ENCODE data around the gene RPTOR. TPM values are rescaled to one million over a fixed set of nuclear protein-coding genes. Genes with fewer than 3 reads are reported as not detected.

The RPTOR gene
- total RNA-seq, 4 donors from 2014 or later, result 47.6 to 56.9 (median 55.4) TPM

- intact Hi-C loops (cut with DNase I; ENCODE audit: low total_unique reads) (no loop called here), in situ Hi-C loops (cut with MboI; ENCODE audit: low sequenced_read_pairs in 4 of 4) (no loop called here)
- no peaks in the 10 kb centered on the region for H3K27me3 ChIP-seq
- no peaks in the 10 kb centered on the region for H3K9me3 ChIP-seq
- ATAC-seq, result no peak
- TF ChIP-seq CTCF (IDR thresholded peaks at IDR 0.05 in 4 of 5, conservative IDR thresholded peaks at IDR 0.05 in 1 of 5) (no peak), POLR2A (IDR thresholded peaks at IDR 0.05) (no peak)
- peaks cover 8 to 10% of the 10 kb centered on the region in 2 donors for H3K4me1 ChIP-seq
- H3K27ac ChIP-seq, result peak overlapping the region in 1 of 4 donors; percentile 0
- DNase-seq, result no peak
- no peaks in the 10 kb centered on the region for H3K36me3 ChIP-seq
- no peak overlapping the region for H3K4me3 ChIP-seq
Measured at GRCh38 chr17:80591788-80592187, 47.1 kb downstream of the RPTOR start.

- in situ Hi-C loops (cut with MboI; ENCODE audit: low sequenced_read_pairs in 4 of 4) (no loop called here), intact Hi-C loops (cut with DNase I; ENCODE audit: low total_unique reads) (no loop called here)
- peaks cover 12 to 14% of the 10 kb centered on the region in 2 donors for H3K4me1 ChIP-seq
- H3K36me3 ChIP-seq, result no peaks in the 10 kb centered on the region
- H3K27me3 ChIP-seq, result no peaks in the 10 kb centered on the region
- no peak for ATAC-seq
- H3K9me3 ChIP-seq, result no peaks in the 10 kb centered on the region
- no peak for DNase-seq
- H3K4me3 ChIP-seq, result no peak overlapping the region
- no peak for TF ChIP-seq POLR2A (IDR thresholded peaks at IDR 0.05)
- no peak for TF ChIP-seq CTCF (IDR thresholded peaks at IDR 0.05 in 4 of 5, conservative IDR thresholded peaks at IDR 0.05 in 1 of 5)
- peak overlapping the region in 1 of 4 donors; percentile 0 for H3K27ac ChIP-seq
Measured at GRCh38 chr17:80592243-80592642, 47.6 kb downstream of the RPTOR start.

DNA sequence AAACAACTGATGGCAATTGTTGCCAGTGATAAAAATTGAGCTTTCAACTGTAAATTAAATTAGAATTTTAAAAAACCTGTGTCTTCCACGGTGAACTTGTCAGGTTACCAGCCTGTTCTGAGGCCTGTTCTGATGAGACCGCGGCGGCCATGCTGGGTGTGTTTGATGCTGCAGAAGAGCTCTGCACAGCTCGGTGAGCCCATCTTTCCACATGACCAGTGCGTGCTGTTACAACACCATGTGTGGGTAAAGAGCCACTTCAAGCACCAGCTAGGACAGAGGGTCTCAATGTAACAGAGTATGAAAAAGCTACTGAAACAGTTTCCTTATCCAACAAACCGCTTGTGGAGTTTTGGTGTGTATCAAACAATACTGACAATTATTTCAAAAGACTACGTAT lies 48.5 kb downstream of the RPTOR start:
- Histone ChIP-seq H3K36me3 (no peaks in the 10 kb centered on the region), H3K27ac (no peak overlapping the region), H3K9me3 (no peaks in the 10 kb centered on the region), H3K4me3 (no peak overlapping the region), H3K4me1 (peaks cover 19% of the 10 kb centered on the region in 2 donors), H3K27me3 (no peaks in the 10 kb centered on the region)
- ATAC-seq (no peak), DNase-seq (no peak)
- in situ Hi-C loops (cut with MboI; ENCODE audit: low sequenced_read_pairs in 4 of 4) (no loop called here), intact Hi-C loops (cut with DNase I; ENCODE audit: low total_unique reads) (no loop called here)
- TF ChIP-seq POLR2A (IDR thresholded peaks at IDR 0.05), result no peak

DNA sequence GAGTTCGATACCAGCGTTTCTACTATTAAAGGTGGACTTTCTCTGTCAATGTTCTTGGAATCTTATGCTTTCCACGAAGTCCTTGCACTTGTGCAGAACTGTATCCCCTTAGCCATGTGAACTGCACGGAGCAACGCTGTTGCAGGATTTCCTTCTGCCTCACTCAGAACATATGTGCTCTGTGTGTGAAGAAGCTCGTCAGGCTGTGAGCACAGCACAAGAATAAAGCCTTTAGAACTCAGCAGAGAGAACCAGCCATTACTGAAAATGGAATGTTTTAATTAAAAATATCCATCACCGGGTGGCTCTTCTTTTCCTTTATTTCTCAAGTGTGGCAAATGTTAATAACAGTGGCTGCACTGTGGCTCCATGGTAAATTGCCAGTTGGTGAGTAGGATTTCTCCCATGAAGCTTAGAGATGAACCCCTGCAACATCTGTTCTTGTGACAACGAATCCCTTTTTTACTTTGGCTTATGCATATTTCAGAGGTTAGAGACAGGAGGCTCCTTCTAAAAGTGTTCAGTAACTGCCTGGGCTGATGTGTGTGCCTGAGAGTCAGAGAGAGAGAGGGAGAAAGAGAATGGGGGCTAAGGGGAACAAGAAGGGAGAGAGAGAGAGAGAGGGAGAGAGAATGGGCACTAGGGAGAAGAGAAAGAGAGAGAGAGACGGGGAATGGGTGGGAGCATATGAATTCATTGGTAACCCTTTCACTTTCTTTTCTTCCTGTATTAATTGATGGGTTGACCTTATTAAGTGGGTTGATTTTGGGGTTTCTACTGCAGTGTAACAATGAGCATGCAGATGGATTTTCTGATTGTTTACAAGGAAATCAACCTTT lies 50.0 kb downstream of the RPTOR start:
- no peak overlapping the region for H3K27ac ChIP-seq
- no peaks in the 10 kb centered on the region for H3K27me3 ChIP-seq
- no peaks in the 10 kb centered on the region for H3K9me3 ChIP-seq
- no peak for DNase-seq
- H3K4me1 ChIP-seq, result peaks cover 22 to 27% of the 10 kb centered on the region in 2 donors
- intact Hi-C loops (cut with DNase I; ENCODE audit: low total_unique reads) (no loop called here), in situ Hi-C loops (cut with MboI; ENCODE audit: low sequenced_read_pairs in 4 of 4) (no loop called here)
- no peak for TF ChIP-seq POLR2A (IDR thresholded peaks at IDR 0.05)
- no peak for TF ChIP-seq CTCF (IDR thresholded peaks at IDR 0.05 in 4 of 5, conservative IDR thresholded peaks at IDR 0.05 in 1 of 5)
- H3K36me3 ChIP-seq, result no peaks in the 10 kb centered on the region
- no peak for ATAC-seq
- no peak overlapping the region for H3K4me3 ChIP-seq

GRCh38 chr17:80596760-80597608 lies 52.3 kb downstream of the RPTOR start:
- no peak for DNase-seq
- Histone ChIP-seq H3K27me3 (no peaks in the 10 kb centered on the region), H3K4me1 (peaks cover 25 to 28% of the 10 kb centered on the region in 2 donors), H3K36me3 (no peaks in the 10 kb centered on the region), H3K27ac (no peak overlapping the region), H3K9me3 (no peaks in the 10 kb centered on the region), H3K4me3 (no peak overlapping the region)
- in situ Hi-C loops (cut with MboI; ENCODE audit: low sequenced_read_pairs in 4 of 4) (no loop called here), intact Hi-C loops (cut with DNase I; ENCODE audit: low total_unique reads) (no loop called here)
- TF ChIP-seq CTCF (IDR thresholded peaks at IDR 0.05 in 4 of 5, conservative IDR thresholded peaks at IDR 0.05 in 1 of 5), result no peak
- no peak for TF ChIP-seq POLR2A (IDR thresholded peaks at IDR 0.05)
- ATAC-seq, result peak; percentile 55 to 83

All from gastrocnemius medialis (tissue), 4 donors.